HPDE6-E6E7 (cell line): Measurements from ENCODE around the gene CLCN7.
"Not testable (repeated sequence)": the region's sequence is repeated elsewhere in the genome, so short reads cannot be mapped to it uniquely, and the experiment has no call there.

ENCODE experiments used
- DNase-seq: peaks from one replicate; pipeline ENCODE4 v3.0.0; 2011; ENCODE audit warnings: missing footprints; ENCODE audit errors: extremely low spot score

Gene CLCN7

DNA sequence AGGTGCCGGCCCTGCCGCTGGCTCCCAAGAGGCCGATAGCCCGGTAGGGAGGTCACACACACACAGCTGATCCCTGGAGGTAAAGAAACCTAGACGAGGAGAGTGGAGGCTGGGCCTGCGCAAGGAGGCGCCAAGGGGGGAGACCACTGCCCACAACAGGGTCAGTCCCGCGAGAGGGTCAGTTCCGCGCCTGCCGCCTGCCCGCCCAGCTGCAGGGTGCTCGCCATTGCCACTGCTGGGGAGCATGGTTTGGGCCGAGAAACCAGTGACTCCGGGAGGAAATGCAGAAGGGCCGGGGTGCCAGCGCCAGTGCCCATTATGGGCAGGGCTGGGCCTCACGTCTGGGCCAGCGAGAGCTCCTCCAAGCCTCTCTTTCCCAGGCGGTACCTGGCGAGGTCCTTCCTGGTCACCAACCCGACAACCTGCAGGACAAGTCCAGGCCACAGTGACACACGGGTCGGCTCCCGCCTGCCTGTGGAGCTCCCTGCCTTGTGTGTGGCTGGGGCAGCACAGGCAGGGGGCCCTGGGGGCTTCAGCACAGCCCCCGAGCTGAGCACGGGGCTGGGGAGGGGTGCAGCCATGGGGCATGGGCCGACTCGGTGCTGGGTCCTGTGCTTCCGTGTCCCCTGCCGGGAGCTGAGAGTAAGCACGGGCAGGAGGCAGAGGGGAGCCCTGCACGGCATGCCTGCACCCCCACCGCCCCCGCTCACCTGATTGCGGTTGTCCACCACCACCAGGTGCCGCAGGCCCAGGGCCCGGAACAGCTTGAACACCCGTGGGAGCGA, 28.3 kb downstream of the CLCN7 start:
- DNase-seq: no peak

DNA sequence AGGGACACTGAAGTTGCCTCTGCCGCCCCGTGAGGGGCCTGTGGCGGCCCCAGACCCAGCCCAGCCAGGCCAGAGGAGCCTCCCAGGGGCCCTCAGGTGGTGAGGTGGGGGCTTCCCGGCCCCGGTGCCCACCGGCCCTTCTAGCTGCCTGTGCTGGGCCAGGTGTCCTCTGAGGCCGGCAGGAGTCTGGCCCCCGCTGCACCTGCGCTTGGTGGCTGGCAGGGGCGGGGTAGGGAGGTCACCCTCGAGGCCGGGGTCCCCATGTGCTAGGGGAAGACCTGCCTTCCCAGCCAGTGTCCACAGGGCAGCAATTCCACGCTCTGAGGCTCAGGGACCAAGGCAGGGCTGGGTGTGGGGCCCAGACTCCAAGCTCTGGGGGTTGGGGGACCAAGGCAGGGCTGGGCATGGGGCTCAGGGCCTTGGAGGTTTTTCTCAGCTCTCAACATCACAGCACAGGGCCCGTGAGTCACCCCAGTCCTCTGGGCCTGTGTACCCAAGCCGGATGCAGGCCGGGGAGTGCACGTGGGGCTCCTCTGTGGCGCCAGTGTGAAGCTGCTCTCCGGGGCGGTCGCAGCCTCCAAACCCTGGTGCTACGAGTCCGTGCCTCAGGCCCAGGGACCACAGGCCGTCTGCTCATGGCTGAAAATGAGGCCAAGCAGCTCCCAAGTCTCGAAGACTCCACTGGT, 29.2 kb downstream of the CLCN7 start:
- DNase-seq: no peak

DNA sequence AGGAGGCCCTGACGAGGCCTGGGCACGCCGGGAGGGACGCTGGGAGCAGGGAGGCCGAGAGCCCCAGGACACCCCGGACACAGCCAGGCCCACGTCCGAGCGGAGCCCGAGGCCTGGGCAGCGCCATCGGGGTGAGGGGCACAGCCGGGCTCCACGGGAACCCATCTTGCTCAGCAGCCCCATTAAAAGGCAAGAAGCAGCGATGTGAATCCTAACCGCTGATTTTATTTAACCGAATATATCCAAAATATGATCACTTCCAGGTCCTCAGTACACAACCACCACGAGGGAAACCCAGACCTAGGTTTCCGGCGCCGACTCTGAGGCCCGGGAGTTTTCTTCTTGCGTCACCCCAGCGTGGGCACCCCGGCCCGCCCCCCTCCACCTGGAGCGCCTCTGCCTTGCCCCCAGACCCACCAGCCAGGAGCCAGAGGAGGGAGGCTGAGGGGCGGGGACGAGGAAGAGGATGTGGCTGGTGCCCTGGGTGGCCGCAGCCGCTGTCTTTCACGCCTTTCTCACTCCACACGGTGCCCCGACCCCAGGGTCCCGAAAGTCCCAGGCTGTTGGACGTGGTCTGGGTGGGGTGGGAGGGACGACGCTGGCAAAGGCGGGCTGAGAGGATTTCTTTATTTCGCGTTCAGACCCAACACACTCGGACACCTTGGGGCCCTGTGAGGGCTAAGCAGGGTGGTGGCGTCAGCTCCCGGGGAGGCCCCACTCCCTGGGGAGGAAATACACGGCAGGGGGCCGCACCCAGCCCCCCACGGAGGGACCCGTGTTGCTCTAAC, 29.9 kb downstream of the CLCN7 start:
- DNase-seq: no peak

DNA sequence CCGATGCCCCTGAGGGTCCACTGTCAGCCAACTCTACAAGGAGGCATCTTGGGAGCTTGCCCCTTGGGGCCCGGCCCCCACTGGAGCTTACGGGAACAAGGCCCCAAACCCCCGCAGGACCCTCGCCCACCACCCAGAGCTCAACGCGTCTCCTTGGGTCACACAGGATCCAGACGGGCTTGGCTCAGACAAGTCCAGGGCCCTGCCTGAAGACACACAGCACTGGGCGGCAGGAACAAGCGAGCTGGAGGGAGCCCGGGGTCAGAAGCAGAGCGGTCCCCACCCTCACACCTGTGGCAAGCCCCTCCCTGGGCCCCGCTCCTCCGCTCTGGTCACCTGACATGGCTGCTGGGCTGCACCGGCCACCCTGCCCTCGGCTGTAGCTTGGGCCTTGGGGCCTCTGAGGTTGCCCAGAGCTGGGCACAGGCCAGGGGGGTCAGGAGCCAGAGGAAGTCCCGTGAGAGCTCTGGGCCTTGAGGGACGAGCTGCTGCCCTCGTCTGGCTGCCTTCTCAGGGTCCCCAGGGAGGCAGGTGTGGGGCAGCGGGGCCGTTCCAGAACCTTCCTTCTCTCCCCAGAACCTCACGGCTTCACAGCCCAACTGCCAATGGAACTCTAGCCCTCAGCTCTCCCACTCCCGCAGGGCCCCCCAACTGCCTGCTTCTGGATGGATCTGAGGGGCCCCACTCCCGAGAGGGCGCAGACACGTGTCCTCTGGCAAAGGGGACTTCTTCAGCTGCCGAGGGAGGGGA, 30.7 kb downstream of the CLCN7 start, which contains the start of gene CCDC154:
Gene CCDC154 (minus strand): TSS at position 577 of the 750 bp plus-strand sequence. CDS start 234 bp downstream, at position 343.
- no peak for DNase-seq

DNA sequence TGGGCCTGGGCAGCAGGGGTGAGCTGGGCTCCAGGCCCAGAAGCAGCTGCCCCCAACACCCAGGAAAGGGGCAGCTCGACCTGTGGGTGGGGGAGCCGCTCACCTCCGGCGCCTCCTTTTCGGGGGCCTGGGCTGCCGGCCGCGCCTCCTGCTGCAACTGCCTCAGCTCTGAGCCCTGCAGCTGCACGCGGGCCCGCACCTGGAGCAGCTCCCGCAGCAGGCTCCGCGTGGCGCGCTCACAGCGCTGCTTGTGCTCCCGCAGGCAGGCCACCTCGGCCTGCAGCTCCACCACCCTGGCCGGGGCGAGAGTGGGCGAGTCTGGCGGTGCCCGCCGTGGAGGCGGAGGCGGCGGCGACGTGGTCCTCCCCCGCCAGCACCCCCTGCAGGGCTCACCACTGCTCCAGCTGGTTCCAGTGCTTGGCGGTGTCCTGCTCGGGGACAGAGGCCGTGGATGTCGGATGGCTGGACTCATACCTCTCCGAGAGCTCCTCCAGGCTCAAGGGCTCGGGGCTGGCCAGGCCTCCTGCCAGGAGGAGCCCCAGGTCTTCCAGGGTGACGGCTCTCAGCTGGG, 31.3 kb downstream of the CLCN7 start:
- no peak for DNase-seq

DNA sequence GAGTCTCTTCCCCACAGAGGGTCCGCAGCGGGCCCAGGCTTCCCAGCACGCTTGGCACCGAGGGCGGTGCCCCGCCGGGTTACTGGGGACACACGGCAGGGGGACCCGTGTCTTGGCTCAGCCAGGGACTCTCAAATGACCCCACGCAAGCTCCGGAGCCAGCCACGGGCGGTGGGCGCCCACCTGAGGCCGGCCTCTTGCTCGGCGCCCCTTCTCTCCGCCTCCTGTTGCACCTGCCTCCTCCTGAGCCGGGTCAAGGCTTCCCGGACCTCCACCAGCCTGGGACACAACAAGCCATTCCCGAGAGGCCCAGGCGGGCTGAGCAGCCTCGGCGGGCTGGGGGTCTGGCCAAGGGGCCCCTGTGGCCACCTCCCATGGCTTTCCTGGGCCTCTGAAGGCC, 32.1 kb downstream of the CLCN7 start:
- no peak for DNase-seq

DNA sequence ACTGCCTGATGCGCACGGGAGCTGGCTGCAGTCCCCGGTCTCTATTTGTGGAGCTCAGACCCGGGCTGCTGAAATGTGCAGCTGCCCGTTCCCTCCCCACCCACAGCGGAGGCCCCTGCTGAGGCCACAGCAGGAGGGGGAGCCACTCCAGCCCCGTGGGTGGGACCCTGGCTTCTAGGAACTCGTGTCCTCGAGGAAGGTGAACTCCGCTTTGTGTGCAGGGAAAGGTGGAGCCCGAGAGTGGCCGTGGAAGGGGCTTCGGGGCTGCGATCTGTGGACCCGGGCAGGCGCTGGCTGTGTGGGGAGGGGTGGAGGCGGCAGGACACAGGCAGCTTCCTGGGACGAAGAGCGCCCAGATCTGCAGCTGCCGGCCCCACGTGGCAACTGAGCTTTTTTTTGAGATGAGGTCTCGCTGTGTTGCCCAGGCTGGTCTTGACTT, 33.4 kb downstream of the CLCN7 start:
- DNase-seq: no peak

DNA sequence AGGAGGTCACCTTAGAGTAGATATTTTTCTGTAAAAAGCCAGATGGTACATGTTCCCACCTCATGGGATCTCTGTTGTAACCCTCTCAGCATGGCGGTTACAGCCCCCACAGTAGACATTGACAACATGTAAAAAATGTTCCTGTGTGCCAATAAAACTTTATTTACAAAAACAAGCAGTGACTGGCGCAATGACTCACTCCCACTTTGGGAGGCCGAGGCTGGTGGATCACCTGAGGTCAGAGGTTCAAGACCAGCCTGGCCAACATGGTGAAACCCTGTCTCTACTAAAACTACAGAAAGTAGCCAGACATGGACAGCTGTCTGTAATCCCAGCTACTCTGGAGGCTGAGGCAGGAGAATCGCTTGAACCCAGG, 35.1 kb downstream of the CLCN7 start:
- not testable (repeated sequence) for DNase-seq

DNA sequence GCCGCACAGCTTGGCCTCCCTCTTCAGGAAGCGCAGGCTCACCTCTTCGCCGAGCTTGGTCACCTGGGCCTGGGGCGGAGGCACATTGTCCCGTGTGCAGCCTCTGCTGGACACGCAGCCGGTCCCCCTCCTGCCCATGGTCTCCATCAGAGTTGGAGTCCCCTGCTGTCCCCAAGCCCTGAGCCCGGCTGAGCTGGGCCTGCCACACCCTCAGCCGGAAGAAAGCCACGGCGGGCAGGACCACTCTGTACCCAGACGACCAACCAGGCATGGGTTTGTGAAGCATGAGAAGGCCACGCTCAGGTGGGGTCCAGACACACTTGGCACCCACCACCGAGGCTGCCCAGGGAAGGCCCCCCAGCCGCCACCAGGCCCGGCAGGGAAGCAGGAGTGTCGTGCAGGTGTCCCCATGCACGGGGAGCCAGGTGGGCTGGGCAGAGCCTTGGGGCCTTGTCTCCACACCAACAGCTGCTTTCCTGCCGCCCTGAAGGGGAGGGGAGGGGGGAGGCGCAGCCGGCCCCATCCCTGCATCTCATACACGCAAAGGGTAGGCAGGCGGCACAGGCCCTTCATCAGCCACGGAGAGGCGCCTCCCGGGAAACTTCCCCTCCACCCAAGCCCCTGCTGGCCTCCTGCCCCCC, 35.6 kb downstream of the CLCN7 start:
- DNase-seq: no peak

DNA sequence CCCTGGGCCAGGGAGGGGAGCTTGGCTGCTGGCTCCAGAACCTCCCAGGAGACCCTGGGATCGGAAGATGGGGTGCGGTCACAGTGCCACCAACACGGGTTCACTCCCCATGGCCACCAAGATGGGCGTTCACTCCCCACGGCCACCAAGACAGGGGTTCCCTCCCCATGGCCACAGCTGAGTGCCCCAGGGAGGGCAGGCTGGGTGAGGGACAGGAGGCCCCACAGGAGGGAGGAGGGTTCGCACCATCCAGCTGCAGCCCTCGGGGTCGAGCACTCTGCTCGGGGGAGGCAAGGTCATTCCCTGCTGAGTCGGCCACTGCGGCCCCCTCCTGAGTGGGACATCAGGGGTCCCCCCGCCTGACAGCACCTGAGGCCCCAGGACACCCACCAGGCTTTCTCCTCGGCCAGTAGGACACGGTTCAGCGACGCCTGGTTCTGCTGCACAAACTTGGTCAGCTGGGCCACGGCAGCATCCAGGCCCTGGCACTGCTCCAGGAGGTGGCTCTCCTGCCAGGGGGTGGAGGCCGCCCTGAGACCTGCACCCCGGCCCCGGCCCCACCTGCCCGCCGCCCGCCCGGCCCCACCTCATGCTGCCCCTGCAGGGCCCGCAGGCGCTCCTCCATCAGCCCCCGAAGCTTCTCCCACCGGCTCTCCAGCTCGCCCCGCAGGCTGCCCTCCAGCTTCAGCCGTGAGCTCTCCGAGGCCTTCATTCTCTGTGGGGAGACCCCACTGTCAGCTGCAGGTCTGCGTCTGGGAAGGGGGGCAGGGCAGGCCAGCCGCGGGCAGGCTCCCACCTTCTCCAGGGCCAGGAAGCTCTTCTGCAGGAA, 36.4 kb downstream of the CLCN7 start:
- DNase-seq: no peak

DNA sequence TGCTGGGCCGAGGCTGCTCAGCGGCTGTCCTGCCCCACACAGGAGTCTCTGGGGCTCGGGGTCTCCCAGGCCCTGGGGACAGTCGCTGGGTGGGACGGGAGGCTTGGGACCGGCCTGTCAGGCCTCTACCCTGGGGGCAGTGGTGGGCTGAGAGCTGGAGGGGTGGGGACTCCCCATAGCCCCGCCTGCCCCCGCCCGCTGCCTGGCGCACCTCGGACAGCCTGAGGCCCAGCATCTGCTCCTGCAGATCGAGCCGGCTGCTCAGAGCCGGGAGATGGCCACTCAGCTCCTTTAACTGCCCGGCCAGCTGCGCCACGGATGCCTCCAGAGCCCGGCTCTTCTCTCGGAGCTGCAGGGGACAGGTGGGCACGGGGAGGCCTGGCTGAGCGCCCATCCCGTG, 37.2 kb downstream of the CLCN7 start:
- DNase-seq: no peak

DNA sequence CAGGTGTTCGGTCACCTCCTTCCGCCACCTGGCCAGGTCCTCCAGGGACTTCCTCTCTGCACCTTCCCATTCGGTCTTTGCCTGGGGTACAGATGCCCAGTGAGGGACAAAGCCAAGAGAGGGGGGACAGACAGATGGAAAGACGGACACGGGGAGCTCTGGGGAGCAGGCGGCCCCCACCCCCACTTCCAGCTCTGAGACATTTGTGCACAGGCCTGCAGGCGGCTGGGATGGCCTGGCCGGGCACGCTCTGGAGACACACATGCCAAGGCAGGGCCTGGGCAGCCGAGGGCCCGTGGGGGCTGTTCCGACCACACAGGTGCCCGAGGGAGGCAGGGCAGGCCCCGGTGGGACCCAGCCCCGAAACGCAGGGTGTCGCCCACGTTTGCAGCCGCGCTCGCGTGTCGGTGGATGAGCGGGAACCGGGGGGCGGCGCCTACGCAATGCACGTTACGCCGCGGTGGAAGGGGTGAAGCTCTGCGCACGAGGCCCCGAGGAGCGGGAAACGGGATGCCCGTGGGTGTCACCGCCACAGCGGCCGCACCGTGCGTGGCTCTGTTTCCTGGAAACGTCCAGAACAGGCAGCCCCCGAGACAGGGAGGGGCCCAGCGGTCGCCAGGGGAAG, 38.0 kb downstream of the CLCN7 start:
- DNase-seq: no peak

DNA sequence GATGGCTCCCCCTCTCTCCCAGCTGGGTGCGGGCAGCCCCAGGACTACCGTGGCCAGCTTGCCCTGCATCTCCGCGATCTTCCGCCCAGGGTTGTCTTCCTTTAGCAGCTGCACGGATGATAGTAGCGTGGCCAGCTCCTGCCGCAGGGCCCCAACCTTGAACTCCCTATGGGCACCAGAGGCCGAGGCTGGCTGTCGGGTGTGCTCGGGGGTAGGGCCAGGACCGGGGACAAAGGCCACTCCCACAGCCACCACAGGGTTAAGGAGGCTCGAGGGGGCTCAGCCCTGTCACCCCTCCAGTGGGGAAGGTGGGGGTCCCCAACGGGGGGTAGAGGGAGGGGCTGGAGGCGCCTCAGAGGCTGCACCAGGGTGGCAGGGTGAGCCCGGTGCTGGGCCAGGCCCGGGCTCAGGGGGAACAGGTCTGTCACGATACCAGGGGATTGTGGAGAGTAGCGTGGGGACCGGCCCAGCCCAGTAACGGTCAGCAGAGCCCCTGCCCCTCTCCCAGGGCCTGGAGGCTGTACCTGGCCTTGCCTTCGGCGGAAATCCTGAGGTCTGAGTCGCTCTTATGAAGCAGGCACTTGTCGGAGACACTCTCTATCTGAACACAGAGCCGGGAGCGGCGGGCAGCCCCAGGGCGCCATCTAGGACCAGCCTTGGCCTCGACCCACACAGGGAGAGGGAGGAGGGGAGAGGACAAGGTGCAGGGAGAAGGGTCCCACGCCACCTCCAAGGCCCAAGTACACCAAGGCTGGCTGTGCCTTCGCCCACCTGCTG, 38.7 kb downstream of the CLCN7 start:
- no peak for DNase-seq

DNA sequence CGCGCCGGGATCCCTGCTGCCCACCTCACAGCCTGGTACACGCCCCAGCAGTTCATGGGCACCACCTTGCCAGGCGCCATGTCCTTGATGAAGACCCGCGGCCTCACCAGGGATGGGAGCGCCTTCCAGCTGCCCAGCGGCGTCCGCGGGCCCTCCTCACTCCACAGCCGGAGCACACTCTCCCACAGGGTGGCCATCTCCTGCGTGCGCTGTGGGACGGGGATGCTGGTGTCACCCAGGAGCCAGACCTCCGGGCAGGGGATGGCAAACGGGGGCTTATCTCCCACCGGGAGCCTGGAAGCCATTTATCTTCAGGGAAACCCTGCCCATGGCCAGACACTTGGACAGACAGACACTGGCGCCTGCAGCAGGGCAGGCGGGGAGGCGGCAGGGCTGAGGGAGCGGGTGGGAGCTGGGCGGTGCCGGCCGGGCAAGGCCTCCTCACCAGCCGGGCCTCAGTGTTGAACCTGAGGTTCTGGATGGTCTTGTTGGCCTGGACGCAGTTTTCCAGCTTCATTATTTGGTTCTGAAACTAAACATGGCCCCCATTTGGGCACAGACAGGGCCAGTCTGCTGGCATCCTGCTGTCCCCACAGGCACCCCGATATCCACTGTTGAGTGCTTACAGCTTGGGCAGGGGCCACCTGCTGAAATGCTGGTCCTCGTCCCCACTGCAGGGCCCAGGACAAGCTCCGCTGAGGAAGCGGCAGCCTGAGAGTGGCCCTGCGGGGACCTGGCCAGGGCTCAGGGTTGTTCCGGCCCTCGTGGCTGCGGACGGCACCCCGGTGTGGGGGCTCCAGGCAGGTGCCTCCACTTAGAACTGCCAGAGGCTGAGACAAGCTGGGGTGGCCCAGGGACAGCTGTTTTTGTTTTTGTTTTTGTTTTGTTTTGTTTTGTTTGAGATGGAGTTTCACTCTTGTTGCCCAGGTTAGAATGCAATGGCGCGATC, 39.9 kb downstream of the CLCN7 start:
- DNase-seq: no peak

DNA sequence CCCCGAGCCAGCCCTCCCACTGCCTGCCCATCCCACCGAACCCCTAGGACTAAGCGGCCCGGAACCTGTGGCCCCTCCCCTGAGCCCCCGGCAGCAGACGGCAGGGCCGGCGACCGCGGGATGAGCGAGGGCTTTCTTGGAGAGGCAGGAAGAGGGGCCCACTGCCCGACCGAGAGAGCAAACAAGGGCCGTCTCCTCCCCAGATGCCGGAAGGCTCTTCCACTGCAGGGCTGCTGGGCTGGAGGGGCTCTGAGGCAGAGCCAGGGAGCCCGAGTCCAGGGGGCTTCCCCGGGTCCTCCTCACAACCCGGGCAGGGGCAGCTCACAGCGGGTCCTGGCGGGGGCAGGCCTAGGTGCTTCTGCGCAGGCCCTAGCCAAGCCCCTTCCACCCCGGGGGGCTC, 41.1 kb downstream of the CLCN7 start:
- no peak for DNase-seq

DNA sequence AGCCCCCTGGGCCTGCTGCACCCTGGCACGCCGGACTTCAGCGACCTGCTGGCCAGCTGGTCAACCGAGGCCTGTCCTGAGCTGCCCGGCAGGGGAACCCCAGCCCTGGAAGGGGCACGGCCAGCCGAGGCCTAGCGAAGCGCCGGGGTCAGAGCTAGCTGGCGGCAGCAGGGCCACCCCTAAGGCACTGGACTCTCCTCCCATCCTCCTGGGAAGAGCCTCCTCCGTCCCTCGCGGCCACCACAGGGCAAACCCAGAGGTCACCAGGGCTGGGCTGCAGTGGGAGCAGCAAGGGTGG, 41.6 kb downstream of the CLCN7 start:
- DNase-seq: no peak

DNA sequence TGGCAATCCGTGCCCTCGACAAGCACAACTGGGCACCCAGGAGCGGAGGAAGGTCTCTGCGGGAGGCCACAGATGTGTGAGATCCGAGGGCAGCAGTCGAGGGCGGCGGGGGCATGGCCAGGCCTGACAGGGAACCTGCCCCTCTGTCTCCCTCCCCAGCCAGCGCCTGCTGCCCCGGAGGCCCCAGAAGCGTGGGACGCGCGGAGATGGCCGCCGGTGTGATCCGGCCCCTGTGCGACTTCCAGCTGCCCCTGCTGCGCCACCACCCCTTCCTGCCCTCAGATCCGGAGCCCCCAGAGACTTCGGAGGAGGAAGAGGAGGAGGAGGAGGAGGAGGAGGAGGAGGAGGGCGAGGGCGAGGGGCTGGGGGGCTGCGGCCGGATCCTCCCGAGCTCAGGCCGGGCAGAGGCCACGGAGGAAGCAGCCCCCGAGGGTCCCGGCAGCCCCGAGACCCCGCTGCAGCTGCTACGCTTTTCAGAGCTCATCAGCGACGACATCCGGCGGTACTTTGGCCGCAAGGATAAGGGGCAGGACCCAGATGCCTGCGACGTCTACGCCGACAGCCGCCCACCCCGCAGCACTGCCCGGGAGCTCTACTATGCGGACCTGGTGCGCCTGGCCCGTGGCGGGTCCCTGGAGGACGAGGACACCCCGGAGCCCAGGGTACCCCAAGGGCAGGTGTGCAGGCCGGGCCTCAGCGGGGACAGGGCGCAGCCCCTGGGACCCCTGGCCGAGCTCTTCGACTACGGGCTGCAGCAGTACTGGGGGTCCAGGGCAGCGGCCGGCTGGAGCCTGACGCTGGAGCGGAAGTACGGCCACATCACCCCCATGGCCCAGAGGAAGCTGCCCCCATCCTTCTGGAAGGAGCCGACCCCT, 42.2 kb downstream of the CLCN7 start:
- no peak for DNase-seq
